HG03064 (cell line): ENCODE results near the gene TANGO6.

ENCODE experiments used
- ATAC-seq: cut with Tn5 transposase; IDR thresholded peaks from one replicate; pipeline ENCODE4 v1.9.1; 2021; ENCODE audit warnings: low read depth; ENCODE audit not compliant: unreplicated experiment

TANGO6 gene

DNA sequence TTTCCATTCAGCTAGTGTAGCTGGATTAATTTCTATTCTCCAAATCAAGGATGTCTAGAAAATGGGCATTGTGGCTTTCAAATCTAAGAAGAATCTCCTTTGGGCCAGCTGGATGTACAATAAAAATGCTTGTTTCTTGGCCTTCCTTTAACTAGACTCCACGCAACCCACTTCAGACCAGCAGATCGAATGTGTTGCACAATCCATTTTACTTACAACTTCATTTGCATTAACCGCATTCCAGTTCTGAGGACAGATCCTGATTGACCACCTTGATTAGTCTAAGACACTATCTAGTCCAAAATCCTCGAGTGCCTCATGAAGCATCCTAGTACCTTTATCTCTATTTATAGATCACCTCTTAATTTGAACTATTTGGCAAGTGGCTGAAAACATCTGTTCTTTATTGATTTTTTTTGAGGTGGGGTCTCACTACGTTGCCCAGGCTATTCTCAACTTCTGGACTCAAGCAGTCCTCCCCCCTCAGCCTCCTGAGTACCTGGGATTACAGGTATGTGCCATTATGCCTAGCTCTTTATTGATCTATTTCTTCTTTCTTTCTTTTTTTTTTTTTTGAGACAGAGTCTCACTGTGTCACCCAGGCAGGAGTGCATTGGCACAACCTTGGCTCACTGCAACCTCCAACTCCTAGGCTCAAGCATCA lies 241.8 kb downstream of the TANGO6 start:
- no peak for ATAC-seq

DNA sequence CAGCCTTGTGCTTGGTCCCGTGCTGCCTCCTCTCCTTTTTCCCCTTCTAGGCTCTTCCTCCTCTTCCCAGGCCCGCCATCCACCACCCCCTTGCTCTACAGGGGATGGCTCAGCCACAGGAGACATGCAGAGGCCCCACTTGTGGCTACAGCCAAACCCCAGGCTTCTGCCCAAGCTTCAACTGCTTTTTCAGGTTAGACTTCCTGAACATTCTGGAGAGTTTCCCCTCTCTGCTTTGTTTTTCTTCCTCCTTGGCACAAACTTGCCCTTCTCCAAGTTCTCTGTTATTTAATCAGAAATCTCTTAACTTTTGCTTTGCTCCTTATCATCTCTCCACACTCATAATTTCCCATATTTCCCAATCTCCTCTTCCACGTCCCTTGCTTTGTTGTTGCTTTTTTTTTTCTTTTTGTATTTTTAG lies 243.8 kb downstream of the TANGO6 start:
- ATAC-seq: no peak

DNA sequence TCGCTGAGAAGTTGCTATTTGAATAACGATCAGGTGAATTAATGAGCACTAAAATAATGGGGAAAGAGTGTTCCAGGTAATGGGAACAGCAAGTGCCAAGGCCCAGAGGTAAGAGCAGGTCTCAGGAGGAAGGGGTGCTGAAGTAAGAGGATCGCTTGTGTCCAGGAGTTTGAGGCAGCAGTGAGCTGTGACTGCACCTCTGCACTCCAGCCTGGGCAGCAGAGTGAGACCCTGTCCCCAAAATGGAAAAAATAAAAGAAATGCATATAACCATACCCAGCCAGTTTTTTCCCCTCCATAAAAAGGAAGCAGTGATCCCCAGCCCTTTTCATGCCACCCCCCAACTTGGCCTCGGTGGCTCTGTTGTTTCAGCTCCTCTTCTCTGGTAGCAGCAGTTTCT lies 245.4 kb downstream of the TANGO6 start:
- no peak for ATAC-seq

DNA sequence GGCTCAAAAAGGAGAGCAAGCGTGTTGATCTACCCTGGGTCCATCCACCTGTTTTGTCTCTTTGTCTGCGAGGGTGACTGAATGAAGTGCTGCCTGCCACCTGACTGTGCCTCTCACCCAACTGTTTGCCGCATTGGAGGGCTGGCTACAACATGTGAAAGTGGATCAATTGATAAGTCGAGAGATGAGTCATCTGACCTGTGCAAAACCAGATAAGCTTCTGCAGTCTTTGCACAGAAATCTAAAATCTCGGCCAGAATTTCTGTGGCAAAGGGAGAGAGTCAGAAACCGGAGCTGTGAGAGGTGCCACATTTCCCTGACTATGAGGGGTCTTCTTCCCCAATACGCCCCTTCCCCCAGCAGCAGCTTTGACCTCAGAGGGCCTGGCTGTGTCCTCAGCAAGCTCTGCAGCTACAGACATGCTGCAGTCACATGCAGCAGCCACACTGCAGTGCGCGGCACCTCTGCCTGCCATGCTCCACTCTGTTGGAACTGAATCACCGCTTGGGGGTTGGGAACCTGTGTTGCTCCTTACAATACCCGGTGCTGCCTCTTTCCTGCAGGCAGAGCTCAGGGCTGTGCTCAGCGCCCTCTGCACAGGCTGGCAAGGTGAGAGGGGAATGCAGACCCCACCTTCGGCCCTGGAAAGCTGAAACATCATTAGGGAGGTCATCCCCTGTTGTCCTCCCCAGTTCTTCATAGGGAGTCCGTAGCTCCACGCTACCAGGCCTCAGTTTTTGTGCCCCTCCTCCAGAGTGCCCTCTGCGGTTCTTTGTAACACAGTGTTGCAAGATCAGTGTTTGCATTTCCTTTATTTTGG lies 246.0 kb downstream of the TANGO6 start:
- no peak for ATAC-seq

DNA sequence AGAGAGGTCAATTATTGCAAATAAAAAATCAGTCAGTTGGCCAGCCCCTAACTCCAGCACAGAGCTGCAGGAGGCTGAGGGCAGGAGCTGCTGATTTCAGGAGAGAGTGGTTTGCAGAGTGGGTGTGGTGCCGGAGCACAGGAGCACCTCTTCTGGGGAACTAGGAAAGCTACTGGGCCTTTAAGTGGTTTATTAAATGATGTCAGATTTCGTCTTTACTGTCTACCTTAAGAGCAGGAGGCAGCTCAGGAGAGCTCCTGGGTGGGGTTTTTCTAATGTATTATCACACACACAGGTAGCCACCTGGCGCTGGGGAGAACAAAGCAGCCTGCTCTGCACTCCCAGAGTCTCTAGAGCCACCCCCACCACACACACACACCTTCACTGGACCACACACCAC lies 250.6 kb downstream of the TANGO6 start:
- ATAC-seq: no peak

DNA sequence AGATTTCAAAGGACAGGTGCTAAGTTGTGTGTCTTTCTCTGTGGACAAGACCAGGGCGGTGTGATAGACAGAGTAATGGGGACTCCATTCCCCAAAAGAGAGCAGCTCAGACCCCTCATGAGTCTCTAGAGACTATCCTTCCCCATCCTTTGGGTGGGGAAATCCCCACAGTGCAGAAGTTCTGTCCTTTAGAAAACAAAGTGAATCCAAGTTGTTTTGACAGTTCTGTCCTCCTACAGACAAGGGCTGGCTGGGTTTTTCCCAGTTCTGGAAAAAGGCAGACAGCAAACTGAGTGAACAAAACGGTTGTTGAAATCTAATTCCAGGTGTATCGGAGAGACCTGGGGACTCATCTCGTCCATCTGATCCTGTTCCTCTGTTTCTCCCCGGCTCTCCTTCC lies 251.2 kb downstream of the TANGO6 start:
- ATAC-seq: no peak

DNA sequence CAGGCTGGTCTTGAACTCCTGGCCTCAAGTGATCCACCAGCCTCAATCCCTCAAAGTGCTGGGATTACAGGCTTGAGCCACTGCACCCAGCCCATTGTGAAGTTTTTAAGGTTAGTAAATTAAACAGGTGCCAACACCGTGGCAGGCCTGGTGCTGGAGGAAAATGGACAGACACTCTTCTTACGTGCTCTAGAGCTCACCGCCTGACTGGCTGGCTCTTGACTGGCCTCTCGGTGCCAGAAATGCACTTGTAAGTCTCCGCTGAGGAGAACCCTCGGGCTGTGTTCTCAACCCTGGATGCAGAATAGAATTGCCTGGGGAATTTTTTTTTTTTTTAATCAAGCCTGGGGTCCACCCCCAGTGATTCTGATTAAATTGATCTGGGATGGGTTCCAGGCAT lies 251.9 kb downstream of the TANGO6 start:
- ATAC-seq: no peak

DNA sequence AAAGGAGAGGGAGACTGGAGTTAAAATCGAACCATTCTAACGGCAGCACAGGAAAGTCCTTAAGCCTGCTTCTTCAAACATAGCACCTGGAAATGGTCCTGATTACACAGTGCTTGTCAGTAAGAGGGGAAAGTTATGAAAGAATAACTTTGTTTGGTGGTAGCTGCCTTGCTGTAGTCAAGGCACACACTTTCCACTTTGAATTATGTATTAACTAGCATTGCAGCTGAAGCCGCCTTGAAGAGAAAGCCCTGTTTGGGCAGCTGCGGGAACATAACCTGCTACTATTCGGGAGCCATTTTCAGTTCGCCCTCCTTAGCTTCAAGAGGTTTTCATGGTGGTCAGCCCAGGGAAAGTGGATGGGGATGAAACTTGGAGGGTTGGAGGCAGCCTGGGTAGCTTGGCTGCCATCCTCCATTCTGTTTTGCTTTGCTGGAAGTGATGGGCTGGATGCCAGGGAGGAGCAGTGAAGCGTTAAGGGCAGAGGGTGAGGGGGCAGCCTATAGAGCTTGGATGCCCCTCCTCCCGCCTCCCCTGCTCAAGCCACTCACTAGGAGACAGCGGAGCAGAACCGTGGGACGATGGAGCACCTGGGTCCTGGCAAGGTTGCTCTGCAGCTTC lies 256.9 kb downstream of the TANGO6 start:
- no peak for ATAC-seq

DNA sequence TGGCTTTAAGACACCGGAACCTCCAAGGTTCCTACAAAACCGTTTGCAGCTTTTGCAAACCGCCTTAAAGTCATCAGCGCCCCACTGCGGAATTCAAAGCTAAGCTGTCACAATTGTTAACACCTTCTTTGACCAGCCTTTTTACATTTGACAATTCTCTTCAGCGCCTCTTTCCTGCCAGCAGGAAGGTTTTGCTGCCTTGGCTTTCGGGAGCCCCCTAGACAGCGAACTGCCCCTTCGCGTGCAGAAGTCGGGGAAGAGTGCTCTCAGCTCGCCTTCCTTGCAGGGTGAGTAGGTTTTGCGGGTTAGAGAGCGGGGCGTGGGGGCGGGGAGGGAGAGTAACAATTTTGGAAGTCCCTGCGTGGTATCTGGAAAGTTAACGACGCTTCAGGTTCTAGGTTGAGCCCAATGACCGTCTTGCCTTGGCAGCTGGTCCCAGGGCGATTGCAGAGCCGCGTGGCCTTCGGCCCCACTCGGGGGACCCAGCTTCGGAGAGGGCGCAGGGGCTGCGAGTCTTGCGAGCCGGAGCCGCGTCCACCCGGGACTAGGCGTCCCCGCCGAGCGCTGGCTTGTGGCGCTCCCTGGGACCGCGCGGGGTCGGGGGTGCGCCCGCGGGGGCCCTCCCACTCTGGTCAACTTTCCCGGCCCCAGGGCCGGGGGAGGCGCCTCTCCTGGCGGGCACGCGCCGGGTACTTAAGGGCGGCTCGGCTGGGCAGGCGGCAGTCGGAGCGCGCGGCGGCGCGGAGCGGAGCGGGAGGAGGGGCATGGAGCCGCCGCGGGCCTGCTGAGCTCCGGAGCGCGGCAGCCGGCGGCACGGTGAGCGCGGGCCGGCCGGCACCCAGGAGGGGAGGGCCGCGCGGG lies 262.4 kb downstream of the TANGO6 start, which contains the start of gene HAS3:
HAS3 (plus strand) TSS at position 153 of the 861 bp plus-strand sequence. CDS start 3,743 bp downstream, outside the sequence.
- ATAC-seq: no peak

DNA sequence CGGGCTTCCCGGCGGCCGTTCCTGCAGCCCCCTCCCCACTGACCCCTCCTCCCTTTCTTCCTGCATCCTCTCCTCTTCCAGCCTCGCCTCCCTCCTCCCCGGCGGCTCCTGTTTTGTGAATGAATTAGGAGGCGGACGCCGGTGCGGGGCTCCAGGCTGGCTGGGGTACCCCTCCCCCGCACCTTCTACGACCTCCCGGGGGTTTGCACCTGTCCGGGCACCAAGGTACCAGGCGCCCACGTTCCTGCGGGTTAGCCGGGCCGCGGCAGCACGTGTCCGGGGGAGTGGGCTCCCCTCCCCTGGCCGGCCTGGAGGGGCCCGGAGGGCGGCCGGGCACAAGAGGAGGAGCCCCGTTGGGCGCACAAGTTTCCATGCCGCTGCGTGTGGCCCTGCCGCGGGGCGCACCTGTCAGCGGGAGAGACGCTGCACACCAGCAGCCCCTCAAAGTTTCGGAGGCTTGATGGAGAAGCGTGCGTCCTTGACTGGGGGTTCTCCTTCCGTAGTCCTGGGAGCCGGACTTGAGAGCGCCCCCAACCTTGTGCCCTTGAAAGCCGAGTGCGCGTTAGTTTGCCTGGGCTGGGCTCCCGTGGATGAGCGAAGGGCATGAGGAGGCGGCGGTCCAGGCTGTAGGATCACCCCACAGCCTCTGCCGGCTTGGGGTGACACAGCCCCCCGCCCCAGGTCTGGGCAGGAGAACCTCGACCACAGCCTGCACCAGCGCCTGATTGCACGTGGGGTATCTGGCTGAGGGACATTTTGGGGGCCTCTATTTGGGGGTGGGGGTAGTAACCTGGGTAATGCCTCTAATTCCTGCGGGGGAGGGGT lies 263.4 kb downstream of the TANGO6 start:
- no peak for ATAC-seq

DNA sequence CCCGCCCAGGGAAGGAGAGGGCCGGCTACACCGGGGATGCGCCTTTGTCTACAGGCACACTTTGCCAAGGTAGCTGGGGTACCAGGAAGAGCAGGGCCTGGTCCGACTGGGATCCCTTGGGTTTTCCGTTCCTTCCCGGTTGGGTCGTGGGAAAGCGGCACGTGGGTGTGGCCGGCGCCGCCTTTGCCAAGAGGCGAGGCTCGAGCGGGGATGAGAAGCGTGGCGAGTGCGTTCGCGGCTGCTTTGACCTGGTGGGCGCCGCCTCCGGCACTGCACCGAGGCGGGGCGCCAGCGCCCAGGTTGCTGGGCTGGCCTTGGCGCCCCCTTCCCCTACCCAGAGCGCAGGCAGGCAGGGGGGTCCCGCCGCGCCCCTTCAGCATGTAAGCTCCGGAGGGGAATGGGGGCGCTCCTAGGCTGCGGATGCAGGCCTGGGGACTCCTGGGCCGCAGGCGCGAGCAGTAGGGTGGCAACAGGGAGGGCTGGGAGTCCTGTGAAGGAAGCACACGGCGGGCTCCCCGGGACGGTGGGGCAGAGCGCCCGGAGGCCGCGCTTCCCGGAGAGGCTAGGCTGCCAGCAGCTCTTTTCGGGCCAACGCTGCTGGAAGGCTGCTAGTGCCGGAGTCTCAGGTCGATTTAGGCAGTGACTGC lies 264.1 kb downstream of the TANGO6 start:
- ATAC-seq: no peak

DNA sequence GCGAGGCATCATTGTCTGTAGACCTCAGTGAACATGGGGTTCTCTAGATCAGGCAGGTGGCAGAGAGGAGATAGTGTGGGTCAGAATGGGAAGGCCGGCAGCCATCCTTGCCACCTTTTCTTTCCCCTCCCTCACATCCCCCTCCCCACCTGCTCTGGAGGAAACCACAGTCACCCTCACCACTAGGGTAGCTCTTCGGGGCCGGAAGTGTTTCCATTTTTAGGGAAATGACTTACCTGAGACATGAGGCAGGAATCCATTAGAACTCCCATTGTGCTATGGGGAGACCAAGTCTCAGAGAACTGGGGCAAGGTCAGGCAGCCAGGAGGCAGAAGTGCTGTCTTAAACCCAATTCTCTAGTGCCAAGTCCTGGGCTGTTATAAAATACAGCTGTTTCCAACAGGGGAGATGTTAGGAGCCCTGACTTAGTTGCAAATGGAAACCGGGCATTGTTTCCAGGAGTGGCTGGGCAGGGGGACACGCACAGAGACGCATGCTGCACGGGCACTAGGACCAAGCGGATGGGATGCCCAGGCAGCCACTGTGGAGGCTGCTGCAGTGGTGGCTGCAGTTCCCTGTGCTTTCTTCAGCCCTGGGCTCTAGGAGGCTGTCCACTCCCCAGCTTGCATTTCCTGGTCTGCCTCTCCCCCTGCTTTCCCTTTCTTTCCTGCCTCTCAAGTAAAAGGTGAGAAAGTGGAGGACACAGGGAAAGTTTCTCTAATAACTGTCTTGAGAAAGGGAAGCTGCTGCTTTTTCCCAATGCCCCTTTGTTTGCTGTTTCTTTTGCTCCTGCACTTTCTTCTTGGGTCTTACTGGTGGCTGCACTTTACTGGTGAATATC lies 265.0 kb downstream of the TANGO6 start:
- no peak for ATAC-seq

DNA sequence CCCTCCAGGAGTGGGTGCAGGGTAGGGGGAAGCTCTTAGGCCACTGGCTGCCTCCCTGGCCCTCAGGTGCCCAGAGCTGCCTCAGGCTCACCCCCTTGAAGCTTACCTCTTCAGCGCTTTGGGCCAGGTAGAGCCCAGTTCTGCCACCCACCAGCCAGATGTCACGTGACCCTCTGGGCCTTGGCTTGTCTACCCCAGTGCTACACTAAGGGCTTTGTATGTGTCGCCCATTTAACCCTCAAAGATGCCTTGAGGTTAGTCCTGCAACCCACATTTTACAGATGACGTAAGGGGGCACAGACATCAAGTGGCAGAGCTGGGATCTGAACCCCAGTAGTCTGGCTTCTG lies 265.5 kb downstream of the TANGO6 start:
- no peak for ATAC-seq

DNA sequence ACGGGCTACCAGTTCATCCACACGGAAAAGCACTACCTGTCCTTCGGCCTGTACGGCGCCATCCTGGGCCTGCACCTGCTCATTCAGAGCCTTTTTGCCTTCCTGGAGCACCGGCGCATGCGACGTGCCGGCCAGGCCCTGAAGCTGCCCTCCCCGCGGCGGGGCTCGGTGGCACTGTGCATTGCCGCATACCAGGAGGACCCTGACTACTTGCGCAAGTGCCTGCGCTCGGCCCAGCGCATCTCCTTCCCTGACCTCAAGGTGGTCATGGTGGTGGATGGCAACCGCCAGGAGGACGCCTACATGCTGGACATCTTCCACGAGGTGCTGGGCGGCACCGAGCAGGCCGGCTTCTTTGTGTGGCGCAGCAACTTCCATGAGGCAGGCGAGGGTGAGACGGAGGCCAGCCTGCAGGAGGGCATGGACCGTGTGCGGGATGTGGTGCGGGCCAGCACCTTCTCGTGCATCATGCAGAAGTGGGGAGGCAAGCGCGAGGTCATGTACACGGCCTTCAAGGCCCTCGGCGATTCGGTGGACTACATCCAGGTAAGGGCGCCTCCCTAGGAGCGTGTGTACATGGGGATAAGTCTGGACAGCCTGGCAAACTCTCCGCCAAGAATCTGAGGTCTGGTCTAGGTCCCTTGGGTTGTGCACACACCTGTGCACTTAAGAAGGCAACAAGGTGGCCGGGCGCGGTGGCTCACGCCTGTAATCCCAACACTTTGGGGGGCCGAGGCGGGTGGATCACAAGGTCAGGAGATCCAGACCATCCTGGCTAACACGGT lies 266.3 kb downstream of the TANGO6 start:
- ATAC-seq: no peak

DNA sequence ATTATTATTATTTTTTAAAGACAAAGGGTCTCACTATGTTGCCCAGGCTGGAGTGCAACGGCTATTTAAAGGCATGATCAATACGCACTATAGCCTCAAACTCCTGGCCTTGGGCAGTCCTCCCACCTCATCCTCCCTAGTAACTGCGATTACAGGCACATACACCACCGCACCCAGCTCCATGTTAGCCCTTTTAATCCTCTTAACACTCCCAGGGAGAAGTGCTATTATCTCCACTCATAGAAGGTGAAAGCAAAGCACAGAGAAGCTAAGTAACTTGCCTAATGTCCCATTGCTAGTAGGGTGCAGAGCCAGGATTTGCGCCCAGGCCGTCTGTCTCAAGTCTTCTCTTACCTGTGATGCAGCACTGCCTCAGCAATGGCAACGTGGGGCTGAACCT lies 267.1 kb downstream of the TANGO6 start:
- ATAC-seq: no peak

DNA sequence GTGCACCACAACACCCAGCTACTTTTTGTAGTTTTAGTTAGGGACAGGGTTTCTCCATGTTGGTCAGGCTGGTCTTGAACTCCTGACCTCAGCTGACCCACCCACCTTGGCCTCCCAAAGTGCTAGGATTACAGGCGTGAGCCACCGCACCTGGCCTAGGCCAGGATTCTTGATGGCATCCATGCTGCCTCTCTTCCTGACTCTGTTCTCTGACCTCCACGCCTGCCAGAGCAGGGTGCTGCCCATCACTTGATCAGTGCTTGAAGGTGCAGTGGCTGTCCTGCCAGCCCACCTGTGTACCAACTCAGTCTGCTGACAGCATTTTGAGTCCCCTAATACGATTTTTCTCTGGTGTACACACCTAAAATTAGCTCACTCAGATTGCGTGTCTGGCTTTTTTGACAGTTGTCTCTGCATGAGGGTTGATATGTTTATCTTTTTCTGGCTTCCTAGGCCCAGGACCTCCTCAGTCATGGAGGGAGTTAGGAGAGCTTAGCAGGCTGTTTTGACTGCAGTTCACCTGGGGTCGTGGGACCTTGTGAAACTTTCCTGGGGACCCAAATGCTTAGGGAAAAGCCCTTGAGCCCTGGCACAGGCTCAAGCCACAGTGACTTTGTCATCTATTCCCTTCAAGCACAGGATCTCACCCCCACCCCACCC lies 268.0 kb downstream of the TANGO6 start:
- ATAC-seq: no peak

DNA sequence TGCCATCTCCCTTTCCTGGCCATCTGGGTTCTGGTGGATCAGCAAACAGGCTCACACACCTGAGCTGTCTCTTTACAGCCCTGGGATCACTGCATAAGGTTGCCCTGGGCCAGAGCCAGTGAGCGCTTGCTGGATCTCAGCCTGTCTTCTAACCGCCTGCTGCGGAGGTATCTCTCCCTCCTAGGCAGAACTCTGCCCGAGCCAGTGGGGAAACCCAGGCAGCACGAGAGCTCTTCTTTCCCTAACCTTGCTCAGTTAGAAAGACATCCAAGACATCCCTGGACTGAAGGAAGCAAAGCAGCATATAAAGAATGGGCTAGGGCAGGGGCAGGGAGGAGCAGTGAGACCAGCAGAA lies 268.5 kb downstream of the TANGO6 start:
- no peak for ATAC-seq
